Tongue (tissue), 2 donors: ENCODE measurements around the gene PREB. TPM values are rescaled to one million over a fixed set of nuclear protein-coding genes. Genes with fewer than 3 reads are reported as not detected.

ENCODE experiments used
- DNase-seq: peaks from one replicate; pipeline ENCODE4 v3.0.0-alpha.2; 2015
- total RNA-seq: library from RNA; depleted of rRNA; stranded (reverse); fragments of >200 nt; gene quantifications from one replicate; pipeline ENCODE4 v1.2.3, GENCODE V29; 2014

PREB gene
- total RNA-seq, 1 donor from 2014 or later = 52.6 TPM

GRCh38 chr2:27152796-27153464 lies 18.5 kb upstream of the PREB start:
- DNase-seq = no peak

- DNase-seq = no peak
Observed at GRCh38 chr2:27152102-27152795, 17.8 kb upstream of the PREB start.

- no peak for DNase-seq
Observed at GRCh38 chr2:27150639-27151230, 16.3 kb upstream of the PREB start.

- no peak for DNase-seq
Observed at GRCh38 chr2:27149570-27150405, 15.4 kb upstream of the PREB start.

- no peak for DNase-seq
Observed at GRCh38 chr2:27148801-27149439, 14.5 kb upstream of the PREB start, which contains the start of gene TCF23. TCF23 (plus strand) TSS chr2:27149004; CDS start chr2:27149134, 130 bp downstream.

DNA sequence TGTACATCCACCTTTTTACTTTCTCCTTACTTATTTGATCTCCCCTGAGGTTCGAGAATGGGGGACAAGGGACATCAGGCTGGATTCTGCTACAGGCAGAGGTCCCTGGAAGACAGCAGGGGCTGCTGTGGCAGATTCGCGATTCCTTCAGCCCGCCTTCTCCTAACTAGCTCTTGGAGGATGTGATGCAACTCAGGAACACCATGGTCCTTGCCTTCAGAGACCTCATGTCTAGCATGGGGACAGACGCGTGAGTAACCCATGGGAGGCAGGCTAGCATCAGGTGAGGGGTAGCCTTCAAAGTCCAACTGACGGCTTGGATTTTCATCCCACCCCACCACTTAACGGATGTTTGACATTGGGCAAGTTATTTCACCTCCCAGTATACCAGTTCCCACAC lies 13.5 kb upstream of the PREB start:
- no peak for DNase-seq

GRCh38 chr2:27145682-27146081 lies 11.2 kb upstream of the PREB start:
- DNase-seq = no peak

- DNase-seq = no peak
Observed at GRCh38 chr2:27143285-27143684, 8.8 kb upstream of the PREB start.

DNA sequence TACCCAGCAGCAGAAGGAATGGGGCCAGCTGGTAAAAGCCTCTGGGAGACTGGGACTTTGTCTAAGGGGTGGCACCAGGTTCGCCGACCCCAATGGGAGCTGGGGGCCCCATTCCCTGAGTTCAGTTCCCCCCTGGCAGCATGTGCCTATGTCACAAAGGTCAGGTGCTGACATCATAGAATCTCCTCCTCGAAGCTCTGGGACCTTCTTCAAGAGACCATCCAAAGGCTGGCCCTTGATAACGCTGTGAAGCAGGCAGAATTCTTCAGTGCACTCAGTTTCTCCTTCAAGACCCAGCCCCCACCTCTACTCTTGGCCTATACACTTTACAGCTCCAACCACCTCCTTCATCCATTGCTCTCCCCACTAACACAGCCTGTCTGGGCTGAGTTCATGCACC lies 4.9 kb upstream of the PREB start, which contains the start of gene PRR30:
Gene PRR30 (minus strand): TSS at position 101 of the 400 bp plus-strand sequence. CDS start 1,081 bp downstream, outside the sequence.
- no peak for DNase-seq

GRCh38 chr2:27138111-27138510 lies 3.7 kb upstream of the PREB start:
- no peak for DNase-seq

DNA sequence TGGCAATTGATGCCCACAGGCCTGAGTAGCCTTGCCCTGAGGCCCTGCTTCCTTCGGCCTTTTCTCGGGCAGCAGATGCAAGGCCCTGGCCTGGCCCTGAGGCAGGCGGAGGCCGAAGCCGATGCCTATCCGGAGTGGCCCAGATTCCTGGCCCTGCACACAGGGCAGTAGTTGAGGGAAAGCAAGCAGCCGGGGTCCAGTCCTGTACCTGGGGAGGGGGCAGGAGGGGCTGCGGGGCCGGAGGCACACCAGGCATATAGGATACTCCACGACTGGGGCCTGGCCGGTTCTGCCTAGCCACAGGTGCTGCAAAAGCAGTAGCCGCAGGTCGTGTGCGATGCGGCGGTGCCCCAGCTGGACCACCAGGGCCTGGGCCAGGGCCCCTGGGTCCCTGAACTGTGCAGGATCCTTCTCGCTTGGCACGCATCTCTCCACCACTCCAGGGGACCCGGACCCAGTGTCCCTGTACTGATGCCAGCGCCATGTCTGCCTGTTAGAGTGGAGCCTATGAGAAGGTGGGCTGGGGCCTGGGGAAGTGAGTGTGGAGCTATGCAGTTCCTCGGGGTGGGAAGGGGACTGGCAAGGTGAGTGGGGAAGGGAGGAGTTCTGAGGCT lies 3.0 kb upstream of the PREB start:
- DNase-seq = no peak

DNA sequence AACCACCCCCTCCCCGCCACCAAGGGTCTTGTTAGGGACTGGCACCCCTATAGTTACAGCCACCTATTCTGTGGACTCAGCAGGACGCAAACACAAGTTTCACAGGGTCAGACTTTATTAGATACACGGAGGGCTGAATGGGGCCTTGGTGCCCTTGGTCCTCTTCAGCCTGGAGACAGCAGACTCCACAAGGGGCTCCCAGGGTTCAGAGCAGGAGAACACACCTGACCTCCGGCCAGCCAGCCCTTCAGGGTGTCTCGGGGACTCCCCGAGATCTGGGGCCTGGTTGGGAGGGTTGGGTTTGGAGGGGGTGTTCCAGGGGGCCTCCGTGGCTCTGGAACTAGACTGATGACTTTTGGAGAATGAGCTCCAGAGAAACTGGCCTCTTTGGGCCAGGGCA lies 2.3 kb upstream of the PREB start:
- no peak for DNase-seq

GRCh38 chr2:27135478-27135955 lies 1.1 kb upstream of the PREB start:
- DNase-seq = no peak

DNA sequence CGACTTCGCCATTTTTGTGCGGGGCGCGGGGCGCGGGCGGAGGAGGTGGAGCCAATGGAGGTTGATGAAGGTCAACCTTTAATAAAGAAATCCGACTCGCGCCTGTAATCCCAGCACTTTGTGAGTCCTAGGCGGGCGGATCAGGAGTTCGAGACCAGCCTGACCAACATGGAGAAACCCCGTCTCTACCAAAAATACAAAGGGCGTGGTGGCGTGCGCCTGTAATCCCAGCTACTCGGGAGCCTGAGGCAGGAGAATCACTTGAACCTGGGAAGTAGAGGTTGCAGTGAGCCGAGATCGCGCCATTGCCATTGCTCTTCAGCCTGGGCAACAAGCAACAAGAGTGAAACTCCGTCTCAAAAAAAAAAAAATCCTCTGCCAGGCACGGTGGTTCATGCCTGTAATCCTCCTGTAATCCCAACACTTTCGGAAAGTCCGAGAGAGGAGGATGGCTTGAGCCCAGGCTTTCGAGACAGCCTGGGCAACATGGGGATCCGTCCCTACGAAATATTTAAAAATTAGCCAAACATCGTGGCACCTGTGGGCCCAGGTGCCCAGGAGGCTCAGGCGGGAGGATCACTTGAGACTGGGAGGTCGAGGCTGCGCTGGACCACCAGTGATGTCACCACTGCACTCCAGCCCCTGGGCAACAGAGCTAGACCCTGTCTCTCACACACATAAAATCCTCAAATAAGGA lies 493 bp upstream of the PREB start:
- no peak for DNase-seq

DNA sequence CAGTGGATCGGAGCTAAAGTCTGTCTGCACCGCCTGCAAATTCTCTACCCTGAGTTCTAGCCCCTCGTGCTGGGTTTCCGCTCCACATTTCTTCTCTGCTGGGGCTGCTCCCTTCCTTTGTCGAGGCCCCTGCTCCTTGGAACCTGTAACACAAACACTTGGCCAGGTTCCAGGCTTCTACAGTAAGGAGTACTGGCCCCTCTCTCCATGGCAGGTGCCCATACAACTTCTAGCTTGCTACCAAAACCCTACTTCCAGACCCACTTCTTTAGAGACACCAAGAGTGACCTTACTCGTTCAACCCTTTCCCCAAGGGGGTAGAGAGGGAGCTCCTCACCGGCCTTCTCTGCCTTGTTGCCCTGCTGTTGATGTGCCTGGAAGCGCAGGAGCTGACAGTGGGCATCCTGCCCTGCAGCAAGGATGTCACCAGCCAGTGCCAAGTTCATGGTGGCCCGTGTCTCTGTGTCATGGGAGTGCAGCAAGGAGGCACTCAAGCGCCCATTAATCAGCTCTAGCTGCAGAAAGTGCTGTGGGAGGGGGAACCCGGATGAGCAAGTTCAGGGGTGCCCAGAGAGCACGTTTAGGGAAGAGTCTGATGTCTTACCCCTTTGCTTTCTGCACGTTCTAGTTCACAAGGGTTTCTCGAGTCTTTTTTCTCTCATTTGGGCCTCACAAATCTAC lies 1.1 kb downstream of the PREB start:
- no peak for DNase-seq

DNA sequence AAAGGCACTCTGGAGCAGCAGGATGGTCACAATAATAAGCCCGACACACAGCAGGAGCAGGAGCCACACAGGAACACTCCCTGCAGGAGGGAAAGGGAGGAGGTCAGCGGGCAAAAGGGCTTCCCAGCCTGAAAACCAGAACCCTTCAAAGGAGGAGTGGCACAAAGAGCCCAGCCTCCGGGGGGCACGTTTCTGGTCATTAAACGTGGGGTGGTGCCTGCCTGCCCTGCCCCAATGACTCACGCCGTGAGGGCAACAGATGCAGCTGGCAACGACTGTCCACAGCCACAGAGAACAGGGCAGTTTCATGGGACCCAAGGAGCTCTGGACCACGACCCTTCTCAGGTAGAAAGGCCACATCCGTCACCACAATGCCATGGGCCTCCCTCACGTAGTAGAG lies 3.0 kb downstream of the PREB start:
- no peak for DNase-seq

DNA sequence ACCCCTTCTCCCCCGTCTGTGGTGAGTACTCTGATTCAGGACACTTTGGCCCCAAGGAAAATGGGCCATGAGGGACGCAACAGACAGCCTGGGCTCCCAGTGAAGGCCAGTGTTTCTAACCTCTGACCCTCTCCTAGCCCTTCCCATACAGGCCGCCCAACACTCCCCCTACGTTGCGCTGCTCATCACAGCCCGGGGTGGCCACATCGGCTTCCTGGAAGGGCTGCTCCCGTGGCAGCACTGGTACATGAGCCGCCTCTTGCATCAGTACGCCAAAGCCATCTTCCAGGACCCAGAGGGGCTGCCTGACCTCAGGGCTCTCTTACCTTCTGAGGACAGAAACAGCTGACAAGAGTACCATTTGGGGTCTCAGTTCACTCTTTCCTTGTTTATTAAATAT lies 4.0 kb downstream of the PREB start:
- no peak for DNase-seq

GRCh38 chr2:27128668-27129571 lies 5.5 kb downstream of the PREB start:
- no peak for DNase-seq
